T-helper 22 cell (primary cell): Measurements from ENCODE around the gene PCDH7.

ENCODE experiments used
- DNase-seq: peaks from one replicate; pipeline ENCODE4 v3.0.0-alpha.2; 2020; ENCODE audit warnings: low read depth

The PCDH7 gene

GRCh38 chr4:30727409-30727808 is 7.2 kb downstream of the PCDH7 start:
- DNase-seq, result no peak

- DNase-seq, result no peak
These were observed 8.1 kb downstream of the PCDH7 start for GRCh38 chr4:30728311-30728710.

- no peak for DNase-seq
These were observed 23.7 kb downstream of the PCDH7 start for GRCh38 chr4:30743897-30744296.

GRCh38 chr4:30744386-30744785 is 24.2 kb downstream of the PCDH7 start:
- no peak for DNase-seq

GRCh38 chr4:30744957-30745640 is 24.9 kb downstream of the PCDH7 start:
- DNase-seq, result no peak

GRCh38 chr4:30746735-30747134 is 26.6 kb downstream of the PCDH7 start:
- DNase-seq, result no peak

- no peak for DNase-seq
These were observed 33.1 kb downstream of the PCDH7 start for GRCh38 chr4:30753316-30753715.

GRCh38 chr4:30754021-30754420 is 33.9 kb downstream of the PCDH7 start:
- no peak for DNase-seq

GRCh38 chr4:30755346-30755745 is 35.2 kb downstream of the PCDH7 start:
- DNase-seq, result no peak

GRCh38 chr4:30756553-30756952 is 36.4 kb downstream of the PCDH7 start:
- DNase-seq, result no peak

GRCh38 chr4:30757357-30757756 is 37.2 kb downstream of the PCDH7 start:
- DNase-seq, result no peak

- no peak for DNase-seq
These were observed 40.4 kb downstream of the PCDH7 start for GRCh38 chr4:30760551-30760950.

- DNase-seq, result no peak
These were observed 43.2 kb downstream of the PCDH7 start for GRCh38 chr4:30763321-30763727.

- no peak for DNase-seq
These were observed 44.9 kb downstream of the PCDH7 start for GRCh38 chr4:30765022-30765421.

- no peak for DNase-seq
These were observed 47.1 kb downstream of the PCDH7 start for GRCh38 chr4:30767147-30767845.

GRCh38 chr4:30768277-30768676 is 48.1 kb downstream of the PCDH7 start:
- no peak for DNase-seq

- DNase-seq, result no peak
These were observed 48.9 kb downstream of the PCDH7 start for GRCh38 chr4:30769093-30769492.

- DNase-seq, result no peak
These were observed 49.9 kb downstream of the PCDH7 start for GRCh38 chr4:30770049-30770549.

- DNase-seq, result no peak
These were observed 50.6 kb downstream of the PCDH7 start for GRCh38 chr4:30770812-30771211.

GRCh38 chr4:30776451-30776850 is 56.3 kb downstream of the PCDH7 start:
- DNase-seq, result no peak

GRCh38 chr4:30776921-30777415 is 56.8 kb downstream of the PCDH7 start:
- no peak for DNase-seq
